ENCODE results near the gene MAPK12.

Gene MAPK12

DNA sequence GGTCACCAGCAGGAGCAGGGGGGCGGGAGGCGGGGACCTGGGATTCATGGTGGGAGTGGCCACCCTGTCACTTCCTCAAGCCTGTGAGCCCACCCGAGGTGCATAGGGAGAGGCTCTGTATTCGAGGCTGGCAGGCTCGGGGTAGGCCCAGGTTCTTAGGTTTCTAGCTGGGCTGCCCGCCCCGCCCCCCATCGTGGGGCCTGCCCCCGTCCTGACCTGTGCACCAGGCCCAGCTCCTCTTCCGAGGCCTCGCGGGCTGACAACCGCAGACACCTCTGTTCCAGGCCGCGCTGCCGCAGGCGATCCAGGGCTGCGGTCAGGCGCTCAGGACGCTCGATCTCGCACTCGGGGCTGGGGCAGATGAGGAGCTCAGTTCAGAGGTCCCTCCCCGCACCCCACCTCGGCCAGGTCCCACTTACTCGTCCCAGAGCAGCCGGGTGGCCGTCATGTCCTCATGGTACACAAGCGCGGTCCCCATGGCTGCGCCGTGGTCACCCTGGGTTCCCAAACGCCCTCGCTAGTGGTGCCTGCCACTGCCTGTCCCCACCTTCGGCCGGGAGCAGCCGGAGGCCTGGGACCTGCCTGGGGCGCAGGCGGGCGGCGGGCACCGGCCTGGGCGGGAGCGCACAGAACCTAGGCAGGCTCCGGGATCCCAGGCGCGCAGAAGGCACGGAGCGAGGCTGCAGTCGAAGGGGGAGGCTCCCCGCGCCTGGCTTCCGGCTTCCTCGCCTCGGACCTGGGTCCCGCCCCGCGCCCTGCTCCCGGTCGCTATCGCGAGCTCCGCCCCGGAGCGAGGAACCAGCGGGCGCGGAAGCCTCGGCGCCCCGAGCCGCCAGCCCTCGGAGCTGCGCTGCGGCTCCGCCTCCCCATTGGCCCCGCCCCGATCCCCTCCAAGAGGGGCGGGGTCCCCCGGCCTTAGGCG lies 10.7 kb downstream of the MAPK12 start, which contains the start of gene HDAC10:
TSS of gene HDAC10 (minus strand) at position 711 of the 922 bp plus-strand sequence. CDS start at position 478, 233 bp downstream.
- peak; percentile 57 for DNase-seq

DNA sequence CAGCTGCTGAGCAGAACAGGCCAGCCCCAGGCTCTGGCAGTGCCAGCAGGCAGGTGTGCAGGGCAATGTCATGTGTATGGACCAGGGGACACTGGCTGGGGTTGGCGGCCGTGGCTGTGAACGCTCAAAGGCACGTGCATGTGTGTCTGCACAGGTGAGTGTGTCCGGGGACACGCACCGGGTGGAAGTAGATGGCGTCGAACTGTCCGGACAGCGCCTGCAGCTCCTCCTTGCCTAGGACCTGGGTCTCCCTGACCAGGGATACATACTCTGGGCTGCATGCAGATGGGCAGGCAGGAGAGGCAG lies 11.3 kb downstream of the MAPK12 start:
- no peak for DNase-seq

DNA sequence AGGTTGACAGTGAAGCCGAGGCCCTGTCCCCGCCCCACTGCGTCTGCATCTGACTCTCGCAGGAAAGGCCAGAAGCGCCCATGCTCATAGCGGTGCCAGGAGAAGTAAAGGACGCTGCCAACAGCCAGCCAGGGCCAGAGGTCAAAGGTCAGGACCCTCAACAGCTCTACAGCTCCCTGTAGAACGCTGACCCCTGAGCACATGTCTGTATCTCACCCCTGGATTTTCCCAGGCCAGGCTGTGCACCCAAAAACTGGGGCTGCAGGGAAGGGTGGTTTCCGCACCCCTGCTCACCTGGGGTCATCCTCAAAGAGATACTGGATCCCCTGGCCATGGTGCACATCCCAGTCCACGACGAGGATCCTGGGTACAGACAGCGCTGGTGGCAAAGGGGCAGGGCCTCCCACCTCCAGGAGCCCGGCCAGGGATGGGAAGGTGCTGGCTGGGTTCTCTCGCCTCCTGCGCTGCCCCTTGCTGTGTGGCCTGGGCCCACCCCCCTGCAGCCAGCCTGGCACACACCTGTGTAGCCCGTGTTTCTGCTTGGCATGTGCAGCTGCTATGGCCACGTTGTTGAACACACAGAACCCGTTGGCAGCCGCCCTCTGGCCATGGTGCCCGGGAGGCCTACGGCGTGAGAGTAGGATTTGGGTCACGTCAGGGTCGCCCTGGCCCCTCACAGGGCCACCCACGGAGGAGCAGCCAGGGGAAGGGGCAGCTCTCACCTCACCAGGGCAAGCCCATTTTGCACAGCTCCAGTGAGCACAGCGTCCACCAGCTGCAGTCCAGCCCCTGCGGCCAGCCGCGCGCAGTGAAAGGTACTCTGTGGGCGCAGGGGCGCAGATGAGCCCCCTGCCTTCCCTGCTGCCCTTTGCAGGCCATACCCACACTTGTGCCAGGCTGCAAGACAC lies 11.9 kb downstream of the MAPK12 start:
- DNase-seq, result no peak

DNA sequence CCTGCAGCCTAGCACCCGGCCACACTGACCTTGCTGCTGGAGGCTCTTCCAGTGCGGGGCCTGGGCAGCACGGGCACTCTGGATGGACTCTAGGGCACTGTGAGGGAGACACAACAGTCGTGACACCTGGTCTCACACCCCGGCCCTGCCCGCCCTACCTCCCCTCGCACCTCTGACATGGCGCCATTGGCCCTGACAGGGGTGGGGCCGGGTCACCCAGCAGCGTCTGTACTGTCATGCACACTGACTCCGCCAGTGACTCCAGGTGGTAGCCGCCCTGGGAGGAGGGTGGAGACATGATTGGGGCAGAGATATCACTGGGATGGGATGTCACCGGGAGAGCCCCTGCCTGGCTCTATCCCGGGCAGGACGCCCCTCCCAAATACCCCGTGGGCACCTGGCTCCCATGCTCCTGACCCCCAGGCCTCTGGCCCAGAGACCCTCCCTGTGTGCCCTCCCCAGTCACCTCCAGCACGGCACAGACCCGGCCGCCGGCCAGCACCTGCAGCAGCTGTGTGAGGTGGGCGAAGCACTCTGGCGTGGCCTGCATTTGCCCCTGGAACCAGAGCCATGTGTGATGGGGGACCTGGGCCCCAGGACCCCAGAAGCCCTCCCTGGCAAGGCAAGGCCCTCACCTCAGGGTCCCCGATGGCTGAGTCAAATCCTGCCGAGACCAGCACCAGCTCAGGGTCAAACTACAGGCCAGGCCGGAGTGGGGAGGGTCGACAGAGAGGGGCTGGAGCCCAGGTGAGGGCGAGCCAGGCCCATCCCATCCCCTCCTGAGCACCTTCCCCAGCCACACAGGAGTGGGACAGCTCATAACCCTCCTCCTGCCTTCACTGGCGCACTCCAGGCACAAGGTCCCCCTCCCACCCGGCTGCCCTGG lies 13.0 kb downstream of the MAPK12 start:
- no peak for DNase-seq

DNA sequence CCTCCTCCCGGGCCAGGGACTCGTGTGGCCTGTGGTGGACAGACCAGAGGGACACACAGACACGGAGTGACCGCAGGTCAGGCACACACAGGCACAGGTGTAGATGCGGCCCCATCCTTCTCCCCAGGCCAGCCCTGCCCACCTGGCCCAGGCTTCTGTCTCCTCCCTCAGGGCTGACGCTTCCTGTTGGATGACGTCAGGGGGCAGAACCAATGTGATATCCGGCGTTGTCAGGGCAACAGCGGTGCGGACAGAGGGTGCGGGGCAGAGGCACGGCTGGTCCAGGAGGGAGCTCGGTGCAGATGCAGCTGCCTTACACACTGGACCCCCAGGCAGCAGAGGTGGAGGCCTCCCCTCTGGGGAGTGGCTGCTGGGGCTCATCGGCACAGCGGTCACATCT lies 13.7 kb downstream of the MAPK12 start:
- no peak for DNase-seq

DNA sequence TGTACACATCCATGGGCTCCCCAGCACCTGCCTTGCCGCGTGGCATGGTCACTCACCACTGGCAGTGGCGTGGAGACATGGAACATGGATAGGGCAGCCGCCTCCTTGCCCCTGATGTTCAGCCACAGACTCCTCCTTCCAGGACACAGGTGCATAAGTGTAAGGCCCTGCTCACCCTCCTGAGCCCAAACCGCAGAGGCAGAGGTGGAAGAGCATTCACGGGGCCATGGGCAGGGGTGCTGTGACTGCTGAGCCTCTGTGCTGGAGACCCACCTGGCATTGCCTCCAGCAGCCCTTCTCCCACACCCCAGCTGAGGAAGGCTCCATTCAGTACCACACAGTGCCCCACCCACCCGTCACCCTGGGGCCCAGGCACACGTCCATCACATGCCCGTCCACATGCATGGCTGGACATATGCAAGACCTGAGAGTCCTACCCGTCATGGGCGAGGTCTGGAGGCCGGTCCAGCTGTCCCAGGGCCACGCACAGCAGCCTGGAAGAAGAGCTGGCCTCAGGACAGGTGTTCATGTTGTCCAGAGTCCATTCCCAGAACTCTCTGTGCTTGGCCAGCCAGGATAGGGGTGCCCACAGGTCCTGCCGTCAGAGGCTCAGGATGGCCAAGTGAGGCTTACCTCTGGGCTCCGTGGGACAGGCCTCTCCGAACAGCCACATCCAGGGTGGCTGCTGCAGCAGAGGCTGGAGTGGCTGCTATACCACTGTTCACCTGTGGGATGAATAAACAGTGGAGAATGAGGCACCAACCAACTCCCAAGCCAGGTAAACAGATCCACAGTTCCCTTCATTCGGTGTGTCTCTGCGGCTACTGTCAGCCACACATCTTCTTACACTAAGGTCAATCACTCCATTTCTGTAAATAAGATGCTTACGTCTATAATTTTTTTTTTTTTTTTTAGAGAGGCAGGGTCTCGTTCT lies 15.0 kb downstream of the MAPK12 start:
- DNase-seq, result no peak

DNA sequence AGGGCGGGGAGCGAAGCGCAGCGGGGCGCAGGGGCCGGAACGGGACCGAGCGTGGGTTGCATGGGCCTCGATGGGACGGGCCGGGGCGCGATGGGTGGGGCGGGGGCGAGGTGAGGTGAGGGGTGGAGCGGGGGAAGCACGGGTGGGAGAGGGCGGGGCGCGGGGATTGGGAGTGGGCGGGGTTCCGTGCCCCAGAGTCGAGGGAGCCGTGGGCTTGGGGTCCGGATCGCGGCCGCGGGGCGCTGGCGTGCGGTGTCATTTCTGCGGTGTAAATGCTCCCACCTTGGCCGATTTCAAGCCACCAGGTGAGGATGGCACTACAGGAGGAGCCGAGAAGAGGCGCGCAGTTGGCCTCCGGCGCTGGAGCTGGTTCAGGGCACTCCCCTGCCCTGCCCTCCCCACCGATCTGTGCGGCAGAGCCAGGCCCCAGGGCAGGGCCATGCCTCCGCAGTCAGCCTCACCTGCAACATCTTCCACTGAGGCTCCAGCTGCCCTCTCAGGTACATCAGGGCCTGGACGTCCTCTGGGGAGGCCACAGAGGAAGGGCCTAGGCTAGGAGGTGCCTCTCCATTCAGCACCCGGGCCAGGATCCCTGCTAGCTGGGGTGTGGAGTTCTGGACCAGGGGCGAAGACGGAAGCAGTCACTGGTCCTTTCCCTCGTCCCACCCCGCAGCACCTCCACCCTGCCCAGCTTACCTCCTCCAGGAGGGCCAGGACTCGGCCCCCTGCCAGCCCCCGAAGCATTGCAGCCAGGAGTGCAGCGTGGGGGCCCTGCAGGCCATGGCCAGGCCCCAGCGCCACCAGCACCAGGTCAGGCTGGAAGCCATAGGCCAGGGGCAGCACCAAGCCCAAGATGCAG lies 16.0 kb downstream of the MAPK12 start:
- no peak for DNase-seq

DNA sequence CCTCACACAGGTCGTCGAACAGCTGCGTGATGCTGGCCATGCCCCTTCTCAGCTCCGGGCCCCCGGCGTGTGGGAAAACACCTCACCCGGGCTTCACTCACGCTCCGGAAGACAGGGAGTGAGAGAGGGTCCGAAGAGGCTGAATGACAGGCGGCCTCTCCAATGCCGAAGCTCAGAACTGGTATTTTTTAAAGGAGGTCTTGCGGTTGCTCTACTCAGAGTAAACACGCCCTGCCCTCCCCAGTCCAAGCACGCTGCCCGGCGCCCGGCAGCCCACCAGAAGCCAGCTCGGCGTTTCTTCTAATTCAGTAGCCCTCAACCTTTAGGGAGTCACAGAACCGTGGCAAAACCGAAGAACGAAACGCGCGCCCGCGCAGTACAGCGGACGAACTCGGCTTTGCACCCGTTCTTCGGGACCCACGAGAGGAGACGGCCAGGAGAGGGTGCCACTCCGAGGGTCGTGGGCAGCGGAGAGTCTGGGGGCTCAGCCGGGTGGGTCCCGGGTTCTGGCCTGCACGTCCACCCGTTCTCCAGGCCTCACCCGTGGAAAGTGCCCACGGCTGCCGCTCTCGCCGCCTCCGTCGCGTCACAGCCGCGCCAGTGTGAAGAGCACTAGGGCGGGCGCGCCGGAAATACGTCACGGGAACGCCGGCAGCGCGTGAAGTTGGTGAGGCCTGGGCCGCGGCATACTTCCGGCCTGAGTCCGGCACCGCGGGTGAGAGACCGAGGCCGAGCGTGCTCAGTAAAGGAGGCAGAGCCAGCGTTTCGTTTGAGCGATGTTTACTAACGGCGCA lies 16.9 kb downstream of the MAPK12 start, which contains the start of gene TUBGCP6:
TSS of gene TUBGCP6 (minus strand) at position 604 of the 794 bp plus-strand sequence. CDS start at position 40, 564 bp downstream.
- DNase-seq, result peak; percentile 67

DNA sequence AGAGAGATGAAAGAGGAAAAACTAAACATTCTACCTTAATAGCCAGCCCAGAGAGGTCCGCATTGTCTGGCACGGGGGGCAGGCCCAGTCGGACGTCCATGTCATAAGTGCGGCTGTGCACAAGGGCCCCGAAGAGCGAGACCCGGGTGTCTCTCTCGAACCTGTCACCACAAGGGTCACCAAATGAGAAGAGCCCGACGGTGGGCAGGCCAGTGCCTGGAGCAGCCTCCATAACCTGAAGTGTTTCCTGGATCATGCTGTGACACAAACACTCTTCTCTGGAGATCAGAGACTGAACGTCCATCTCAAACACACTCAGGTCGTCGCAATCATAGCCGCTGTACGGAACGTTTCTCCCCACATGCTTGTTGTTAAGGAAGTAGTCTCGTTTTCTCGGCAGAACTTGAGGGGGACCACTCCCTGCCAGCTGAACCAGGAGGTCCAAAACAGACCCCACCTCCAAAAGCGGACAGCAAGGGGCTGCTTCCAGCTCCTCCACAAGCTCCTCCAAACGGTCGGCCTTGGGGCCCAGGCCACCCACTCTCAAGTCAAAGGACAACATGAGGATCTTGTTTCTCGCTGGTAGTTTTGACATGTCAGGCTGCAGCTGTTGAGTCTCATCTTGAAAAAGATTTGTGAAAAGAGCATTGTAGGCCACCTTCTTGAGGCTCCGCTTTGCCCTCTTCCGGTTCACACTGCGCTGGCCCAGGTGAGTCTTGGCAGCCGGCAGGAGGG lies 17.6 kb downstream of the MAPK12 start:
- DNase-seq, result no peak

DNA sequence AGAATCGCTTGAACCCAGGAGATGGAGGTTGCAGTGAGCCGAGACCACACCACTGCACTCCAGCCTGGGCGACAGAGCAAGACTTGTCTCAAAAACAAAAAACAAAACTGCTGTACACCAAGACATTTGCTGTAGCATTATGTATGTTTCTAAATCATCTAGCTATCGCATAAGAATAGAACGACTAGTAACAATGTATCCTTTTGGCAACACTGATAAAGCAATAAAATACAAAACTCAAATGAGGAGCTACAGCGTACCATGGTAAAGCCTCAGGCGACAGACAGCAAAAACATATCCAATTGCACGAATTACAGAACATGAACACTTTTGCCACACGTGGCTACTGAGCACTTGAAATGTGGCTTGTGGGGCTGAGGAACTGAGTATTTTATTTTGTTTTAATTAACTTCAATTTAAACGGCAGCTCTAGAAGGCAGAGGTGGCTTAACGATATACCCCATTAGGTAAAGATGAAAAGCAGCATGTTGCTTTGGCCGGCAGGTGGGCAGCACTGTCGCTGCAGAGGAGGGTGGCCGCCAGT lies 19.0 kb downstream of the MAPK12 start:
- no peak for DNase-seq

DNA sequence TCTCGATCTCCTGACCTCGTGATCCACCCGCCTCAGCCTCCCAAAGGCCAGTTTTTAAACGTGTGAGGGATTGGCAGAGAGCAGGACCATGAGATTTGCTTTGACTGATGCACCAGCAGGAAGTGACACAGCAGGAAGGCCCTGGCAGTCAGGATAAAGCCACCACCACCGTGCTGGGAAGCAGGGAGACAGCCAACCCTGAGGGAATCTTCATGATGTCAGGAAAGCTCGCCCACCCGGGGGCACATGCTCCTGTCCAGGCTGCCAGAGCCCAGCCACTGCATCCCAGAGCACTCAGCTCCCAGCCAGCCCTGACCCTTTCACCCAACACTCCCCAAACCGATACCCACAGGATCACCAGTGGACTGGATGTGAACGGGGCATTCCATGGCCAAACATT lies 22.7 kb downstream of the MAPK12 start:
- DNase-seq, result no peak

DNA sequence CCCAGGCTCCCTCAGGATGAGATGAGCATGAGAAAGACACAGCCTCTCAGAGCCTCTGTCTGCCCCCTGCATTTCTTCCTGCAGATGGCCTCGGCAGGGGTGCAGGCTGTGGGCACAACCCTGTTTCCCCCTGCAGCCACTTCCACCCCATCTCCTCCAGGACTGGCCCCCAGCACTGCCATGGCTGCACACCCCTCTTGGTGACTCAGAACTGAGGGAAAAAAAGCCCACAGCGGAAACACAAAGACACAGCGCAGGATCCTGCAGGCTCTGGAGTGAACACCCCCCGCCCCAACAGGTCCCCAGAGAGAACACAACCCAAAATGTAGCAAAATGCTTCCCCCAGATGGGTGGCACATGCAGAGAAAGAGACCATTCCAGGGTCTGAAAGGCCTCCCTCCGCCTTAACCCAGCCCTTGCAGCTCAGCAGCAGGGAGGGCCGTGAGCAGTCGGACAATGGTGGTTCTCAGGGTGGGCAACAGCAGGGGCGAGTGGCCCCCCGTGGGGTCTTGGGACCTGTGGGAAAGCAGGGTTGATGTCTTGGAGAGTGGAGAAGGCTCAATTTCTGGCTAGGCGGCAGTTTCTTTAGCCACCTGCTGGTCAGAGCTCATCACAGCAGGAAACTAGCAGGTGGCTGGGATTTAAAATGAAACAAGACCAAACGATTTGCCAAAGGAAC lies 24.6 kb downstream of the MAPK12 start:
- no peak for DNase-seq

DNA sequence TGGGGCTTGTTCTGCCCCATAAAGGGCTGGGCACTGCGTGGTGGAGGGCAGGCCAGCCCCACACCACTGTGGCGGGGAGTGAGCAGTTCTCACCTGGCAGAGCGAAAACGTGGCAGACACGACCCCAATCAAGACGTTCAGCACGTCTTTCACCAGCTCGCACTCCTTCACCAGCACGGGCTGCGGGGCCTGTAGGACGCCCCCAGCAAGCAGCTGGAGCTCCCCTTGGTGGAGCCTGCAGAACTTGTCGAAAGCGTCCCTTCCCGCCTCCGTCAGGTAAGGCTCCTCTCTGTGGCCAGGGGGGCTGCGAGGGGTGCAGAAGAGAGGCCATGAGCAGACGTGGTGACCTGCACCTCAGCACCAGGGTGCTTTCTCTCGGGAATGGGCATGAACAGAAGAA lies 28.3 kb downstream of the MAPK12 start:
- DNase-seq, result no peak

DNA sequence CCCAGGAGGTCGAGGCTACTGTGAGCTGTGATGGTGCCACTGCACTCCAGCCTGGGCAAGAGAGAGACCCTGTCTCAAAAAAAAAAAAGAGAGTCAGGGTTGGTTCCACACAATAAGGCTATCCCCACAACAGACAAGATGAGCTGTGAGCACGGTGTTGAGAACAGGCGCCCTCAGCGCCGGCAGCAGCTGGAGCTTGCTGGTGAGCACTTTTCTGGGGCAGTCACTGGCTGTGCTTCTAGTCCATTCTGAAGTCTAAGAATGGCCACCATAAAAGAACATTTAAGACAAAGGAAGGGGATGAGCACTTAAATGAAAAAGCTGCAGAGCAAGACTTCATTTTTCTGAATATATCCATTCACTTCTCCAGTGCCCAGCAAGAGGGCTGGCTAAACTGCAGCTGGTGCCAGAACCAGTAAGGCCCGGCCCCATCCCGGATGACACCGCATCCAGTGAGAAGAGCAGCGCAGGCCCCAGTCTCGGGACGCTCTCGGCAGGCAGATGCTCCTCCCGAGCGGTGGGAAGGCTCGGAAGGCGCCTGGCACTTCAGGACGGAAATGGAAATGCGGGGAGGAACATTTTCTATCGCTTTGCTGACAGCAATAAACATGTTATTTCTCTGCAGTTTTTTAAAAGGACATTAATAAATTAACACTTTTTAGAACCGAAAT lies 28.9 kb downstream of the MAPK12 start:
- DNase-seq, result no peak

DNA sequence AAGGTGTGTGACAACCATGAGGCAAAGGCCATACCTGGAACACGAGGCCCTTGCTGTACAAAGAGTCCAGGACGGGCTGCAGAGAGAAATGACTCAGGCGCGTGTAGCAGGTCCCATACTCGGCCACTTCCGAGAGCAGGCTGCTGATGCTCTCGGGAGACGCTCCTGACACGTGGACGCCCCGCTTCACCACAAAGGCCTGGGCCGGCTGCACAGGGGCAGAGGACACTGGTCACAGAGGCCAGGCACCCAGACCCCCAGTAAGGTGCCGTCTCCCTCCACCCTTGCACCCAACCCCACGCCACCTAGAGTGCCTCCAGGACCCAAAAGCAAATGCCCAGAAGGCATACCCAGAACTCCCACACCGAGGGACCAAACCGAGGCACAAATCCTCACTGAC lies 32.1 kb downstream of the MAPK12 start:
- no peak for DNase-seq

DNA sequence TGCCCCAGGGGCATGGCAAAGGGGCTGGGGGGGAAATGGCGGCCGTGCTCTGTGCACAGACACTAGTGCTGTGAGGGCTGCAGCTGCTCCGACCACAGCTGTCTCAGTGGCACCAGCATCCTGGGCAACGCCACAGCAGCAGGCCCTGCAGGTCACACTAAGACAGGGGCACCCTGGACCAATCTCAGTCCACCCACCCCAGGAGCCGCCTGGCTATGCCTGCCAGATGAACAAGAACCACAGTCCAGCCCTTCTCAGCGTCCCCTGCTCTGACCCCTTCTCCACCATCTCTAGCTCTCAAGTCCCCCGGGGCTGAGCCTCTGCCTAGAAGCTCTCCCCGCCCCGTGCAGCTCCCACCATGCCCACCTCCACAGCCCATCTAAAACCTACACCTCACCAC lies 33.1 kb downstream of the MAPK12 start:
- no peak for DNase-seq

DNA sequence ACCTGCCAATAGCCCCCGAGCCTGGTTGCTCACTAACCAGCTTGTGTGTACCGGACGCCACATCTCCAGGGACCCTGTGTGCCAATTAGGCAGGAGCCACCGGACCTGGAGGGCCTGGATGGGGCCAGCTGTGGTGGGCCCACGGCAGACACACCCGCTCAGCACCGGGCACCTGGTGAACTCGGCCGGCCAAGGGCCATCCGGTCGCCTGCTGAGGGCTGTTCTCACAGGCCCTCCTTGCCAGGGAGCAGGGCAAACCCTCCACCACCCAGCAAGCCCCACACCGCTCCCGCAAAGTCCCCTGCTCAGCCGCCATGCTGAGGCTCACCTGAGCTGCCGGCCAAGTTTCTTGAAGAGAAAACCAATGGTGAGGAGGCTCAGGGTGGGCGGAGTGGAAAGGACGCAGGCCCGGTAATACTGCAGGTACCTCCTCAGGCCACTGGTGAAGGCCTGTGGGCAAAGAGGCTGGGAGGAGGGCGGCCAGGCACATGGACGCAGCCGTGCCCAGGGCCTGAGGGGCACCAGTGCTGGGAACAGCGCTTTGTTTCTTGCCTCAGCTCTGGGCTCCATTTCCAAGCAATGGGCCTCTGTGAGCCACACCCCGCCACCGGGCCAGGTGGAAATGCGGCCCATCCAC lies 33.8 kb downstream of the MAPK12 start:
- no peak for DNase-seq
